ENCODE results near the gene ZBTB8OS. TPM values are rescaled to one million over a fixed set of nuclear protein-coding genes. Genes with fewer than 3 reads are reported as not detected.

Gene ZBTB8OS
- total RNA-seq, 1 experiment from 2014 or later = 73.9 TPM

- H3K4me3 ChIP-seq = no peak overlapping the region
These were observed 44.5 kb downstream of the ZBTB8OS start for GRCh38 chr1:32605711-32606424.

GRCh38 chr1:32600034-32600433 is 50.3 kb downstream of the ZBTB8OS start:
- H3K9me3 ChIP-seq (replicated peaks) = no peaks in the 10 kb centered on the region
- H3K27ac ChIP-seq = no peak overlapping the region
- no peak overlapping the region for H3K4me3 ChIP-seq
- H3K27me3 ChIP-seq = no peaks in the 10 kb centered on the region
- DNase-seq = no peak
- H3K4me1 ChIP-seq = no peaks in the 10 kb centered on the region
- peaks cover 25% of the 10 kb centered on the region for H3K36me3 ChIP-seq

More at GRCh38 chr1:32605711-32606424, 44.5 kb downstream of the ZBTB8OS start:
- Histone ChIP-seq H3K4me1 (no peaks in the 10 kb centered on the region), H3K27ac (no peak overlapping the region), H3K9me3 (replicated peaks) (no peaks in the 10 kb centered on the region), H3K27me3 (no peaks in the 10 kb centered on the region), H3K36me3 (no peaks in the 10 kb centered on the region)
- DNase-seq = no peak

GRCh38 chr1:32592943-32593342 is 57.4 kb downstream of the ZBTB8OS start:
- Histone ChIP-seq H3K27me3 (no peaks in the 10 kb centered on the region), H3K27ac (no peak overlapping the region), H3K36me3 (peaks cover 27% of the 10 kb centered on the region), H3K9me3 (replicated peaks) (no peaks in the 10 kb centered on the region), H3K4me1 (no peaks in the 10 kb centered on the region), H3K4me3 (no peak overlapping the region)
- DNase-seq = no peak

- H3K4me3 ChIP-seq = no peak overlapping the region
- no peak overlapping the region for H3K27ac ChIP-seq
- no peaks in the 10 kb centered on the region for H3K4me1 ChIP-seq
- H3K36me3 ChIP-seq = peaks cover 7% of the 10 kb centered on the region; the same call in 1 of the 2 replicates
- no peaks in the 10 kb centered on the region for H3K9me3 ChIP-seq (replicated peaks)
- peak in 1 of 2 experiments; percentile 9 for DNase-seq
- H3K27me3 ChIP-seq = no peaks in the 10 kb centered on the region
These were observed 69.9 kb downstream of the ZBTB8OS start for GRCh38 chr1:32580348-32581017.

Other genes with a start within 250 kb of the ZBTB8OS start
- not detected in 2 replicates for gene ZBTB8B, start 185.5 kb downstream of the ZBTB8OS start, total RNA-seq (2014; rRNA removed; shearing (Covaris generic))
- gene ZBTB8A, start 111.1 kb downstream of the ZBTB8OS start, total RNA-seq (2014; rRNA removed; shearing (Covaris generic)) = 8.9 and 9.2 TPM in 2 replicates
- 395 and 437 TPM in 2 replicates for gene RBBP4, start 658 bp upstream of the ZBTB8OS start, total RNA-seq (2014; rRNA removed; shearing (Covaris generic))
- gene SYNC, start 52.2 kb upstream of the ZBTB8OS start, total RNA-seq (2014; rRNA removed; shearing (Covaris generic)) = 1.1 and 1.6 TPM in 2 replicates
- gene YARS1, start 166.8 kb upstream of the ZBTB8OS start, total RNA-seq (2014; rRNA removed; shearing (Covaris generic)) = 81.3 and 91.7 TPM in 2 replicates
- 37.1 and 42.6 TPM in 2 replicates for gene S100PBP, start 167.1 kb upstream of the ZBTB8OS start, total RNA-seq (2014; rRNA removed; shearing (Covaris generic))
- 66.2 and 72.2 TPM in 2 replicates for gene FNDC5, start 220.4 kb upstream of the ZBTB8OS start, total RNA-seq (2014; rRNA removed; shearing (Covaris generic))
- not detected in 2 replicates for gene HPCA, start 235.9 kb upstream of the ZBTB8OS start, total RNA-seq (2014; rRNA removed; shearing (Covaris generic))

Measured in SJCRH30 (cell line).